Measurements from ENCODE around the gene ZNF622. TPM values are rescaled to one million over a fixed set of nuclear protein-coding genes. Genes with fewer than 3 reads are reported as not detected.
"Not testable (repeated sequence)": the region's sequence is repeated elsewhere in the genome, so short reads cannot be mapped to it uniquely, and the experiment has no call there.

Gene ZNF622
- total and polyA plus RNA-seq, 11 donors, result 43.7 to 171 (median 58.4) TPM

- Histone ChIP-seq H3K4me1 (peaks cover 0 to 56% (median 4%) of the 10 kb centered on the region in 12 donors), H3K4me3 (no peak overlapping the region), H3K27me3 (no peaks in the 10 kb centered on the region), H3K9me3 (no peaks in the 10 kb centered on the region), H3K36me3 (peaks cover 0 to 31% (median 0%) of the 10 kb centered on the region in 9 donors), H3K27ac (no peak overlapping the region)
- no peak for DNase-seq
- ATAC-seq, result no peak
- intact Hi-C loops (cut with DNase I), result loop anchor here in 6 of 10 donors (10.0 kb wide), 3 partner anchors 182 to 722 kb away; no protein-coding TSS in a partner anchor
- TF ChIP-seq POLR2A (IDR thresholded peaks at IDR 0.05) (no peak), CTCF (IDR thresholded peaks at IDR 0.05) (no peak)
- WGBS, 4 donors, result 58 to 66% (median 60%) methylated on average over 2 of the region's 2 CpGs
These were observed 17.3 kb upstream of the ZNF622 start for GRCh38 chr5:16482891-16483290.

GRCh38 chr5:16480821-16481538, 15.4 kb upstream of the ZNF622 start:
- TF ChIP-seq CTCF (IDR thresholded peaks at IDR 0.05) (no peak), POLR2A (IDR thresholded peaks at IDR 0.05) (no peak)
- Histone ChIP-seq H3K27ac (no peak overlapping the region), H3K27me3 (no peaks in the 10 kb centered on the region), H3K36me3 (peaks cover 0 to 45% (median 4%) of the 10 kb centered on the region in 9 donors), H3K9me3 (no peaks in the 10 kb centered on the region), H3K4me3 (no peak overlapping the region), H3K4me1 (peaks cover 0 to 43% (median 3%) of the 10 kb centered on the region in 12 donors)
- no peak for DNase-seq
- WGBS, 4 donors, result 76 to 94% (median 91%) methylated on average over 6 of the region's 6 CpGs
- intact Hi-C loops (cut with DNase I), result loop anchor here in 6 of 10 donors (10.0 kb wide), 3 partner anchors 184 to 724 kb away; no protein-coding TSS in a partner anchor
- ATAC-seq, result no peak

GRCh38 chr5:16480144-16480543, 14.5 kb upstream of the ZNF622 start:
- Histone ChIP-seq H3K9me3 (no peaks in the 10 kb centered on the region), H3K36me3 (peaks cover 0 to 51% (median 4%) of the 10 kb centered on the region in 9 donors), H3K4me1 (peaks cover 0 to 37% (median 3%) of the 10 kb centered on the region in 12 donors), H3K4me3 (no peak overlapping the region), H3K27me3 (no peaks in the 10 kb centered on the region), H3K27ac (no peak overlapping the region)
- DNase-seq (no peak), ATAC-seq (no peak)
- TF ChIP-seq CTCF (IDR thresholded peaks at IDR 0.05) (no peak), POLR2A (IDR thresholded peaks at IDR 0.05) (no peak)
- intact Hi-C loops (cut with DNase I), result loop anchor here in 6 of 10 donors (10.0 kb wide), 3 partner anchors 185 to 725 kb away; no protein-coding TSS in a partner anchor

- TF ChIP-seq CTCF (IDR thresholded peaks at IDR 0.05) (no peak), POLR2A (IDR thresholded peaks at IDR 0.05) (no peak)
- ATAC-seq (no peak), DNase-seq (no peak)
- peaks cover 0 to 62% (median 7%) of the 10 kb centered on the region in 9 donors for H3K36me3 ChIP-seq
- intact Hi-C loops (cut with DNase I), result no loop called here
- no peaks in the 10 kb centered on the region for H3K27me3 ChIP-seq
- H3K4me1 ChIP-seq, result peaks cover 0 to 30% (median 4%) of the 10 kb centered on the region in 12 donors
- H3K4me3 ChIP-seq, result no peak overlapping the region
- H3K9me3 ChIP-seq, result no peaks in the 10 kb centered on the region
- H3K27ac ChIP-seq, result no peak overlapping the region
- 11 to 16% (median 13%) methylated on average over 3 of the region's 3 CpGs for WGBS, 4 donors
These were observed 11.9 kb upstream of the ZNF622 start for GRCh38 chr5:16477541-16477940.

- intact Hi-C loops (cut with DNase I); H3K27ac ChIP-seq; ATAC-seq; H3K9me3 ChIP-seq; H3K4me3 ChIP-seq; H3K27me3 ChIP-seq; DNase-seq: not testable (repeated sequence)
- H3K36me3 ChIP-seq, result peaks cover 0 to 62% (median 7%) of the 10 kb centered on the region in 9 donors
- 89 to 93% (median 91%) methylated on average over 3 of the region's 3 CpGs for WGBS, 4 donors
- peaks cover 0 to 33% (median 5%) of the 10 kb centered on the region in 12 donors for H3K4me1 ChIP-seq
These were observed 10.8 kb upstream of the ZNF622 start for GRCh38 chr5:16476417-16476816.
